Left lobe of liver (tissue), 2 donors: Measurements from ENCODE around the gene ZBTB20. TPM values are rescaled to one million over a fixed set of nuclear protein-coding genes. Genes with fewer than 3 reads are reported as not detected.

Experiments
- ATAC-seq: fragments of 200-7000 bp; cut with Tn5 transposase; one replicate; pipeline ENCODE4 v1.9.1; 2020; ENCODE audit warnings: mild to moderate bottlenecking, moderate library complexity
- DNase-seq: peaks from one replicate; pipeline ENCODE4 v3.0.0-alpha.2; 2020; ENCODE audit warnings: low spot score
- total RNA-seq: library from RNA; stranded (reverse); gene quantifications from one replicate; pipeline ENCODE4 v1.2.1, GENCODE V29; 2021
- donor health status: DM: no; HTN: no; CAD: no; lungs with moderate emphysema.
- donor health status: DM: no; HTN: yes; CAD: no.

The ZBTB20 gene
- total RNA-seq, 1 donor from 2014 or later: 50.6 TPM

DNA sequence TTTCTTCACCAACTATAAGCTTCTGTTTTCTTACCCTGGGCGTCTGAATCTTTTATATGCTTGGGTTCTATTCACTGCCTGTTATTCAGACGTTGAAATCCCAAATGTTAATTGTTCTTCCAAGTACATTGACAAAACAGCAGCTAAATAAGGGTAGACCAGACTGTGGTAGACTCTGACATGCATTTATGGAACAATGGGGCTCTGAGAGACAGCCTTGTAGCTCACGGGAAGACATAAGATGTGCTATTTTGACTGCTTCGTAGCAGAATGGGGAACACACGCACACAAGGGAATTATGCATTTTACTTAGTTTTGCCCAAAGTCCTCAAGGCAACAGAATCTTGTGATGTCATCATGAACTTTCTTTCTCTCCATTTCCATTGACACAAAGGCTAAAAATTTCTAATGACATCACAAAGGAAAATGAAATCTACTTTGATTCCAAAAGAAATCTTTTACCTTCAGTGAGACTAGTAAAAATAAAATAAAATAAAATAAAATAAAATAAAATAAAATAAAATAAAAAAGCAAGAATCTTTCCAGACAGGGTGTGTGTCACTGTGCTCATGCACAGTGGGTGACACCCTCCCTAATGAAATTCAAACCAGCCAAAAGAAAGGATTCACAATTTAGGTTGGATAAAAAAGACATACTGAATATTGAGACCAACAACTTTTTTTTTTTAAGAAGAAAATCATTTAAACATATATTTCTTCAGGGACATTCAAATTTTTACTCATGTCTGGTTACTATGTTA, 346.6 kb downstream of the ZBTB20 start:
- DNase-seq: no peak
- ATAC-seq: no peak

GRCh38 chr3:114799816-114800215, 347.3 kb downstream of the ZBTB20 start:
- ATAC-seq (no peak), DNase-seq (no peak)

- DNase-seq: no peak
- no peak for ATAC-seq
Observed at GRCh38 chr3:114796796-114797195, 350.3 kb downstream of the ZBTB20 start.

DNA sequence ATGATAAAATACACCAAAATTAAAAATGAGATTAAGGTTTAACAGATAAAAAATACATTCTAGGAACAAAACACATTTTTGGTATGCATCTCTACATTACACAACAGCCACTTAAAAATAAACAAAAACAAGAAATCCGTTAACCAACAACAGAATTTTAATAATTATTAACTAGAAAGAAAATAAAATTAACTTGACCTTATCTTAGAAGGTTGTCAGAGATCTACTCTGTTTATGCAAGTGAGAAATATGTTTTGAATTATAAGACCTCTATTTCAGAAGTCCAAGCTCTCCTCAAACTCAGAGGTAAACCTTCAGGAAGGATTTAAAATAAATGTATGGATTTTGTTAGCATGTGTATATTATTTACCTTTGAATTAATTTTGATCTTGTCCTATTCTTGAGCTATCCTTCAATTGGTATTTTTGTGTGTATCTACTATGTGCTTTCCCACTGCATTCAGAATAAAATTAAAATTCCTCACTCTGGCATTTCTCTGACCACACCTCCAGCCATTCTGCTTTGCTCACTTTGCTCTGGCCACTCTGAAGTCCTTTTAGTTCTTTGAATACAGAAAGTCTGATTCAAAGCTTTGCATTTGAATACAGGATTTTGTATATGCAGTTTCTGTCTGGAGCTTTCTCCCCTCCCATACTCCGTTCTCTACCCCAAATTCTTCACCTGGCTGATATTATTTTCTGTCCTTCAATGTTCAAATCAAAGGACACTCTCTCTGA, 352.0 kb downstream of the ZBTB20 start:
- ATAC-seq (peak; percentile 22), DNase-seq (no peak)

- ATAC-seq (peak; percentile 73), DNase-seq (no peak)
Observed at GRCh38 chr3:114792159-114792918, 354.7 kb downstream of the ZBTB20 start.

GRCh38 chr3:114790752-114791151, 356.3 kb downstream of the ZBTB20 start:
- DNase-seq (no peak), ATAC-seq (no peak)

DNA sequence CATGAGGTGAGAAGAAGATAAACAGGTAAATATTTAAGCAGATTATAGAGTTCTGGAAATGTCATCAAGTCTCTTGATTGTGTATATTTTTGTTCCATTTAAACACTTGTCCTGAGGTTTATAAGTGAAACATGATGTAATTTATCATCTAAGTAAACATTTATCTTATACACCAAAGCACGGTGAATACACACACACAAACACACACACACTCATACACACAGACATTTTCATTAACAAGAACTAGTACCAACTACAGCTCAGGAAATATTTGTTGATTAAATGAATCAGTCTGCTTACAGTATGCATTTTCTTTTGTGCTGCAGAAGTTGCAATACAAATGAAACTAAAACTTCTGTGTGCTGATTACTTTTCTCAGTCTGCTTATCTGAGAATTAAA, 357.3 kb downstream of the ZBTB20 start:
- ATAC-seq (no peak), DNase-seq (no peak)

DNA sequence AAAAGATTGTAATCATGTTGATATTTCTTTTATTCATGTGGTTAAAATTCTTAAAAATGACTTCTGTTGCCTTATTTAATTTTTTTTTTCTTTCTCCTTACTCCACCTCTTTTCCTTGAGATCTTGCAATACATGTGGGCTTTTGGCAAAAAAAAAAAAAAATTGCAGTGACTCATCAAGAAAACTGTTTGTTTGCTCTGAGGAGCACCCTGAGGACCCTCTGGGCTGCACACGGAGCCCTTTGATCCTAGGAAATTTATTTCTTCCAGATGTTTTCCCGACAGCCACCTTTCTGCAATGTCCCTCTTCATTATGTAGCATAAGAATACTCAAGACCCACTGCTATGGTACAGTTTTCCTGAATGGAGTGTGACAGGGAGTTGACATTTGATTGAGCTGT, 371.7 kb downstream of the ZBTB20 start:
- DNase-seq (no peak), ATAC-seq (no peak)

DNA sequence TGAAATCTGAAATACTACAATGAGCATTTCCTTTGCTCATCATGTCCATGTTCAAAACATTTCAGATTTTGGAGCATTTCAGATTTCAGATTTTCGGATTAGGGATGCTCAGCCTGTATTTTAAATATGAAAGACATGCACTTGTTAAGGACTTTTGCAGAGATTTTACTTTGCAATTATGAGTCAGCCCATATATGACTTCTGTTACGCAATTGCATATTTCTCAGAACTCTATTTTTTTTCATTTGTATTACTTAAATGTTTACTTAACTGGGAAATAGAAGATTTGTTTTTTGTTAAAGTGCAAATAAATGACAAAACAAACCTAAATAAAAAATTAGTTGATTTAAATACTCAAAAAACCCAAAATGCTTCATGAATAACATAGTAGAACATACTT, 376.2 kb downstream of the ZBTB20 start:
- DNase-seq (no peak), ATAC-seq (no peak)

DNA sequence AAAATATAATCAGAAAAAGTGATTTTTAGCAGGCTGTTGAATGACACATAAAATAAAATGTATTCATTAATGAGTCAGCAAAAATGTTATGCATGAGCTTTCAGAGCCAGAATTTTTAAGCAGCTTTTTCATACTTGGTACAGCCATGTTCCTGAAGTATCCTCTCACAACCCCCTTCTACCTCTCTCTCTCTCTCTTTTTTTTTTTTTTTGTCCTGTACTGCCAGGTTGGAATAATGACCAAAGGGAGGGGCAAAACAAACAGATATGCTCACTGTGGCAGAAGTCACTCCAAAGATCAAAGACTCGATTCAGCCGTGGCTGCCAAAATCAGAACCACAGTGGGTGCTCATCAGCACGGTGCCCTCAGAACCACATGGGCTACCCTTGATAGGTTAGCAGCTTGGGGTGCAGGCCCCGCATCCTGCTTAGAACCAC, 383.0 kb downstream of the ZBTB20 start:
- peak; percentile 72 for DNase-seq
- peak; percentile 91 for ATAC-seq

DNA sequence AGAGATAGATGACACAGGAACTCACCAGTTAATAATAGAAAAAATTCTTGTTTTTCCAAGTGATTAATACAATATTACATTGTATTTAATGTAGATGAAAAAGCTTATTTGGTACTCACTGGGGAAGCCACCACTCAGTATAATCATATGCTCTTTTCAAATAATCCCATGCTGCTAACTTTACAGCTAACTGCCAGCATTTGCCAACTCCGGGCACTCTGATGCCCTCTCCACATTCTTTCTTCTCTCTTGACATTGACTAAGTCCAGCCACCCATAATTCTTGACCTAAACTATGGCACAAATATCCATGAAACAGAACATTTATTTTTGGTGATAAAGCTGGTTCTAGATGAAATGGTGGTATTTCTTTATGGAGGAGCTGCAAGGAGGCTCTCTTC, 384.9 kb downstream of the ZBTB20 start:
- no peak for DNase-seq
- ATAC-seq: no peak

DNA sequence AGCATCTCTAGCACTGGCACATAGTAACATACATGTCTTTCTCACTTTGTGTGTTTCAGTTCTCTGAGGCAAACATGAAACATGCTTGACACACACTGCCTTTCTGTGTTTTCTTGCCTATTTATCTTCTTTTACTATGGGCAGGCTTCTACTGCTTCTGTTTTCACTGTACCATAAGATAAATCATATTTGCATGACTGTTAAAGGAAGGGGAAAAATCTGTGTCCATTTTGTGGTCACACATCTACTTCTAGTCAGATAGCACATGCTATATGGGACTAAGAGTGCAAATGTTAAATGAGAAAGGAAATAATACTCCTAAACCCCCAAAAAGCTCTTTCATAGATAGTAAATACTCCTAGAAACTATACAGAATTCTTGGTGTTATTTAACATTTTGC, 386.4 kb downstream of the ZBTB20 start:
- no peak for ATAC-seq

DNA sequence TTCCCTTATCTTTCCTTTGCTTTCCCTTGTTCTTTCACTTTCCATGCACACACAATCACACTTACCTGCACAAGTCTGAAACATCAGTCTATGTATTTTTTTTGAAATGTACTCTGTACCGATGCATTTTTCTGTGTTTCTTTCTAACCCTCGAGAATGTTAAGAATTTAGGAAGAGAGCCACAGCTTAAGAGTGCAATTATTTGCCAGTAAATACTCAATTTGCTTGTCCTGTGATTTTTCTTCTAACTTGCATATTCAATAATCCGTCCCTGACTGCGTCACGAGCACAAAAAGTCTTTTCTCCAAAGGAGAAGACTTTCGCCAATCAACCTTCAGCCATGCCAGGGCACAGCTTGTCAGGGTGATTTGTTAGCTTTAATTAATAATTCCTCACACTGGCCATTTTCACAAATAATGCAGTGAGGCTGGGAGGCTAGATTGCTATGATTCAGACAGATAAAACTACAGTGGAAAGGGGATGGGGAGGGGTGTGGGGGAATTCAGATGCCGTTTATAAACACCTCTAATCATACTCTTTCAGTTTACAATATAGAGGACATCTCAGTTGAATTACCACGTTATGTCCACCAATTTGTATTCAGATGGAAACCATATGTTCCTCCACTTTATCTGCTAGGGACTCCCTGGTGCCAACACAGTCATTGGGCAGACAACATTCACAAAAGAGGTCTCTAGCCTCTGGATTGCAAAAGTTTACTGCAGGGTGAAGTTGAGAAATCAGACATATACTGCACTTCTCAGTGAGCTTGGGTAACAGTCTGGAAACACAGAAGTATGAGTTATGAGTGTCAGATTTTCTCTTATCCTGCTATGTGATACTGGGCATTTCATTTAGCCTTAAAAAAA, 388.0 kb downstream of the ZBTB20 start:
- DNase-seq (no peak), ATAC-seq (peak; percentile 77)

More for the DNA sequence above, 386.4 kb downstream of the ZBTB20 start:
- DNase-seq: no peak

- ATAC-seq (peak; percentile 8), DNase-seq (no peak)
Observed at GRCh38 chr3:114756506-114757279, 390.4 kb downstream of the ZBTB20 start.

DNA sequence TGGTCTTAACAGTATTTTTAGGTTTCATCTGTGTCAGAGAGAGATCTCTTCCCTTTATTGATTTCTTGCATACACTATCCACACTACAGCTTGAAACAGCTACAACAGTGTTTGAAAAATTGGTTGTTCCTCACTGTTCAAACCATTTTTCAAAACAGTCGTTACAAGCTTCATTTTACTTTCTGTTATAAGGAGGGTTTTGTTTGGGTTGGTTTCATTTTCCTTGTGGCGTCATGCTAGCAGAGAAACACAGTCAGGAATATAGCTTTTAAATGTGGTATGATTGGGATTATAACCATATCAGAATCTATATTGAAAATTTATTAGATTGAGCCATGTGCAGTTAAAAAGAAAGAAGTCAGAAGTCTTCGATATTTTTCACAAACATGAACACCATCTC, 400.6 kb downstream of the ZBTB20 start:
- no peak for DNase-seq
- peak; percentile 34 for ATAC-seq

GRCh38 chr3:114745322-114746240, 401.5 kb downstream of the ZBTB20 start:
- DNase-seq (peak; percentile 52), ATAC-seq (peak; percentile 89)

DNA sequence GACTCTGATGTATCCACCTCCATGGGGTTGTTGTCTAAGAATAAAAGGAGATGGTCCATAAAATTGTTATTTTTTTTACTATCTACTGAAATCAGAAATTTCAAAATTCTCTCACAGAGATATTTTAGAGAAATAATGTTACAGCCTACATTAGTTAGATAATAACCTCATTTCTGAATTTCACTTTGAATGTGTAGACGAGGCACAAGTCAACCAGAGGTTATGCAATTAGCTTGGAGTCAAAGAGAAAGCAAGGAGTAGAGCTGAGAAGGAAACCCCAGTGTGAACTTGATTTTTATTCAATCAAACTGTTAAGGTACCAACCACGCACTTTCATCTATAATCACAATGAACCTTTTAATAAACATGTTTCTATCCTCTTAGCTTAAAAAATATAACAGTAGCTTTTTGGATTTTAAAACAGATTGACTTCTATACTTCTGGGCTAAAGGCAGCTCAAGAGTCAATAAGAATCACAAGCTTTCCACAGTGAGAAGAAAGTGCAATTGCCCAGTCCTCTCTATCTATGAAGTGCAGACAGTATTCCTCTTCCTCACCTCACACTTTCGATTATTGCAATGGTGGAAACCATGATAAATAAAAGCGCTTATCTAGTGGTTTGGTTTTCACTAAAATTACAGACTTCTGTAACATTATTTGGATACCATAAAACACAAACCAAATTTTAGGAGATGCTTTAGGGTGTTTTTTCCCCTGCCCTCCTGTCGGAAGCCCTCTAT, 403.2 kb downstream of the ZBTB20 start:
- DNase-seq (no peak), ATAC-seq (no peak)

DNA sequence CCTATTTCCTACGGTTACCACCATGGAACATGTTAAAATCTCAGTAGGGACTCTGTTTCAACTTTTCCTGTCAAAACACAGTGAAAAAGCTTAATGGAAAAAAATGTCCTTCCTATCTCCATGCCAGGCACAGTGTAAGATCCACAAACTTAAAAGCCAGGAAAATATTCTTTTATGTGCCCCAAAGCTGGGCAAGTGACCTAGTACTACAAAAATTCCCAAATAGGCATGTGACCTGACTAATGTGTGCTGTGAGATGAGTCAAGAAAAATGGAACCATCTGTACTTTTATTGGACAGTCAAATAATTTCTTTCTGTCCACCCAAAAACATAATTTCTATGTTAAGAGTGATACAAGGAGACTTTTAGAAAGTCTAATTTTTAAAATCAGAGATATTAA, 406.0 kb downstream of the ZBTB20 start:
- DNase-seq: no peak
- no peak for ATAC-seq
